Suprapubic skin (tissue), 4 donors: ENCODE data around the gene PSMD11. TPM values are rescaled to one million over a fixed set of nuclear protein-coding genes. Genes with fewer than 3 reads are reported as not detected.
"Not testable (repeated sequence)": the region's sequence is repeated elsewhere in the genome, so short reads cannot be mapped to it uniquely, and the experiment has no call there.

Source experiments
- DNase-seq, 2 donors: peaks; one replicate each; pipeline ENCODE4 v3.0.0-alpha.2; 2019; ENCODE audit warnings: low spot score in 2 of 2
- H3K27ac ChIP-seq: fragments of 200-600 bp; sonication (generic); one replicate; pipeline ENCODE4 v1.5.1; 2019
- H3K27me3 ChIP-seq: fragments of 200-600 bp; sonication (generic); one replicate; pipeline ENCODE4 v1.5.1; 2019
- H3K36me3 ChIP-seq: fragments of 200-600 bp; sonication (generic); one replicate; pipeline ENCODE4 v1.5.1; 2019
- H3K4me1 ChIP-seq: fragments of 200-600 bp; sonication (generic); one replicate; pipeline ENCODE4 v1.5.1; 2019
- H3K4me3 ChIP-seq: fragments of 200-600 bp; sonication (generic); one replicate; pipeline ENCODE4 v1.5.1; 2019; ENCODE audit warnings: mild to moderate bottlenecking
- H3K9me3 ChIP-seq: fragments of 200-600 bp; sonication (generic); one replicate; pipeline ENCODE4 v1.5.1; 2019
- CTCF ChIP-seq, 2 donors: fragments of 200-600 bp in 1 of 2; fragments of 450-650 bp in 1 of 2; sonication (generic) in 1 of 2; IDR thresholded peaks; one replicate each; pipeline ENCODE4 v1.5.1; 2016 to 2019; ENCODE audit warnings: antibody characterized with exemption in 2 of 2, mild to moderate bottlenecking in 1 of 2, moderate library complexity in 1 of 2
- EP300 ChIP-seq: sonication (generic); formaldehyde crosslinking; IDR thresholded peaks from one replicate; pipeline ENCODE4 v1.6.1; 2017; ENCODE audit warnings: antibody characterized with exemption
- POLR2A ChIP-seq, 2 donors: fragments of 450-650 bp; IDR thresholded peaks; one replicate each; pipeline ENCODE4 v1.6.1; 2017; ENCODE audit warnings: antibody characterized with exemption in 2 of 2, mild to moderate bottlenecking in 2 of 2, moderate library complexity in 2 of 2
- POLR2AphosphoS5 ChIP-seq, 3 donors: sonication (generic); formaldehyde crosslinking; IDR thresholded peaks; one replicate each; pipeline ENCODE4 v1.6.1; 2017; ENCODE audit warnings: antibody characterized with exemption in 3 of 3
- WGBS: methylation state at CpG from one replicate; pipeline ENCODE4 v1.1.5; 2018; 5-methylcytosine and 5-hydroxymethylcytosine counted together
- total RNA-seq, 4 donors: library from RNA; depleted of rRNA; stranded (reverse); fragments of >200 nt; gene quantifications; one replicate each; pipeline ENCODE4 v1.1.0, GENCODE V29; 2016

The PSMD11 gene
- 10 to 100 TPM; 52.3 to 59.9 (median 57.7) TPM for total RNA-seq

GRCh38 chr17:32444301-32445073, at the start of gene PSMD11:
Gene PSMD11, plus strand, starts transcription at chr17:32444510. Its CDS starts 14 bp downstream, at chr17:32444524.
- Histone ChIP-seq H3K9me3 (no peaks in the 10 kb centered on the region), H3K4me3 (peak within 1 kb of the TSS; percentile 94), H3K27ac (peak within 1 kb of the TSS; percentile 84), H3K4me1 (peaks cover 32% of the 10 kb centered on the region), H3K27me3 (no peaks in the 10 kb centered on the region), H3K36me3 (peaks cover 18% of the 10 kb centered on the region)
- DNase-seq = peak; percentile 97 to 98
- 1% methylated on average over 20 of the region's 74 CpGs for WGBS
- TF ChIP-seq POLR2A (IDR thresholded peaks at IDR 0.05) (peak in 1 of 2 donors; percentile 64), CTCF (IDR thresholded peaks at IDR 0.05) (peak in 1 of 2 donors; percentile 95), EP300 (no peak), POLR2AphosphoS5 (IDR thresholded peaks at IDR 0.05) (peak in 2 of 3 donors; percentile 16 to 42)

GRCh38 chr17:32396343-32396742, 48.0 kb upstream of the PSMD11 start:
- DNase-seq = no peak
- Histone ChIP-seq H3K27me3 (no peaks in the 10 kb centered on the region), H3K9me3 (no peaks in the 10 kb centered on the region), H3K36me3 (no peaks in the 10 kb centered on the region), H3K27ac (no peak overlapping the region), H3K4me3 (no peak overlapping the region), H3K4me1 (no peaks in the 10 kb centered on the region)
- WGBS = 99% methylated on average over 5 of the region's 5 CpGs
- TF ChIP-seq EP300 = no peak
- no peak for TF ChIP-seq CTCF (IDR thresholded peaks at IDR 0.05)
- no peak for TF ChIP-seq POLR2AphosphoS5 (IDR thresholded peaks at IDR 0.05)
- TF ChIP-seq POLR2A (IDR thresholded peaks at IDR 0.05) = no peak

- Histone ChIP-seq H3K27ac (no peak overlapping the region), H3K36me3 (no peaks in the 10 kb centered on the region), H3K27me3 (no peaks in the 10 kb centered on the region), H3K4me1 (no peaks in the 10 kb centered on the region), H3K9me3 (no peaks in the 10 kb centered on the region), H3K4me3 (no peak overlapping the region)
- no peak for DNase-seq
- TF ChIP-seq POLR2AphosphoS5 (IDR thresholded peaks at IDR 0.05) = no peak
- no peak for TF ChIP-seq POLR2A (IDR thresholded peaks at IDR 0.05)
- TF ChIP-seq CTCF (IDR thresholded peaks at IDR 0.05) = no peak
Measured at GRCh38 chr17:32398946-32399345, 45.4 kb upstream of the PSMD11 start.

GRCh38 chr17:32410085-32410484, 34.2 kb upstream of the PSMD11 start:
- H3K27ac ChIP-seq, H3K9me3 ChIP-seq: not testable (repeated sequence)

GRCh38 chr17:32426894-32427293, 17.4 kb upstream of the PSMD11 start:
- no peaks in the 10 kb centered on the region for H3K4me1 ChIP-seq
- WGBS = 81% methylated on average over 4 of the region's 4 CpGs
- no peaks in the 10 kb centered on the region for H3K9me3 ChIP-seq
- no peak for TF ChIP-seq CTCF (IDR thresholded peaks at IDR 0.05)
- no peak for TF ChIP-seq EP300
- no peak for TF ChIP-seq POLR2AphosphoS5 (IDR thresholded peaks at IDR 0.05)
- no peak for TF ChIP-seq POLR2A (IDR thresholded peaks at IDR 0.05)
- peaks cover 11% of the 10 kb centered on the region for H3K36me3 ChIP-seq
- H3K27me3 ChIP-seq = no peaks in the 10 kb centered on the region
- no peak overlapping the region for H3K27ac ChIP-seq
- no peak for DNase-seq
- H3K4me3 ChIP-seq = no peak overlapping the region

More at GRCh38 chr17:32410085-32410484, 34.2 kb upstream of the PSMD11 start:
- WGBS = 96% methylated on average over 3 of the region's 3 CpGs
- not testable (repeated sequence) for H3K27me3 ChIP-seq, H3K4me1 ChIP-seq, DNase-seq, H3K4me3 ChIP-seq
- peaks cover 20% of the 10 kb centered on the region for H3K36me3 ChIP-seq
